Measurements from ENCODE around the gene NDUFS8.

The NDUFS8 gene

GRCh38 chr11:68077617-68078582, 47.4 kb downstream of the NDUFS8 start:
- no peak for DNase-seq (ENCODE audit: low spot score)

- no peak for DNase-seq (ENCODE audit: low spot score)
These were observed 50.4 kb downstream of the NDUFS8 start for GRCh38 chr11:68080860-68081259.

- no peak for DNase-seq (ENCODE audit: low spot score)
These were observed 51.2 kb downstream of the NDUFS8 start for GRCh38 chr11:68081691-68082090.

- no peak for DNase-seq (ENCODE audit: low spot score)
These were observed 52.0 kb downstream of the NDUFS8 start for GRCh38 chr11:68082481-68082880.

GRCh38 chr11:68083517-68083916, 53.0 kb downstream of the NDUFS8 start:
- no peak for DNase-seq (ENCODE audit: low spot score)

Data from NAMALWA (cell line).